Hepatocyte (in vitro differentiated cells): ENCODE measurements around the gene GARIN3.

Experiments
- EZH2 ChIP-seq: fragments of 200-600 bp; sonication (generic); IDR thresholded peaks from 2 replicates; pipeline ENCODE4 v1.6.1; 2016; ENCODE audit warnings: antibody characterized with exemption, mild to moderate bottlenecking, borderline replicate concordance
- TF ChIP-seq, protein P1 (sequence below): fragments of 200-600 bp; sonication (generic); IDR thresholded peaks from 2 replicates; pipeline ENCODE4 v1.5.1; 2016; ENCODE audit warnings: antibody characterized with exemption, mild to moderate bottlenecking; ENCODE audit not compliant: poor library complexity

DNA sequence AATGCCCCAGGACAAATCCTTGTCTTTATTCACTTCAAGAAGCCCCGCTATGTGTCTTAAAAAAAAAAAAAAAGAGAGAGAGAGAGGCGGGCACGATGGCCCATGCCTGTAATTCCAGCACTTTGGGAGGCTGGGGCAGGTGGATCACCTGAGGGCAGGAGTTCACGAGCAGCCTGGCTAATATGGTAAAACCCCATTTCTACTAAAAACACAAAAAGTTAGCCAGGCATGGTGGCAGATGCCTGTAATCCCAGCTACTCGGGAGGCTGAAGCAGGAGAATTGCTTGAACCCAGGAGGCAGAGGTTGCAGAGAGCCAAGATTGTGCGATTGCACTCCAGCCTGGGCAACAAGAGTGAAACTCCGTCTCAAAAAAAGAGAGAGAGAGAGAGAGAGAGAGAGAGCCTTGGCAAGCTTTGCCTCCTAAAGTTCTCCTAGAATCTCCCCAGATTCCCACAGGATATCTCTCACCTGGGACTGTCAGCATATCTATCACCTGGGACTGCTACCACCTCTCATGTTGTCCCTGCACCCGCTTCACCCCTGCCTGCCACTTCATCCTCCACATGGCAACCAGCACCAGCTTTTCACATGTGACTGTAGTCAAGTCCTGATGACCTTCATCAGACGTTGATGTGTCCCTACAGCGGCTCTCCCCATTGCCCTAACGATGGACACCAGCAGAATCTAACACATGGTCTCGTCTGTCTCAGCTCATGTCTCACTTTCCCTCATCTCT lies 20.4 kb upstream of the GARIN3 start:
- TF ChIP-seq, protein P1, sequence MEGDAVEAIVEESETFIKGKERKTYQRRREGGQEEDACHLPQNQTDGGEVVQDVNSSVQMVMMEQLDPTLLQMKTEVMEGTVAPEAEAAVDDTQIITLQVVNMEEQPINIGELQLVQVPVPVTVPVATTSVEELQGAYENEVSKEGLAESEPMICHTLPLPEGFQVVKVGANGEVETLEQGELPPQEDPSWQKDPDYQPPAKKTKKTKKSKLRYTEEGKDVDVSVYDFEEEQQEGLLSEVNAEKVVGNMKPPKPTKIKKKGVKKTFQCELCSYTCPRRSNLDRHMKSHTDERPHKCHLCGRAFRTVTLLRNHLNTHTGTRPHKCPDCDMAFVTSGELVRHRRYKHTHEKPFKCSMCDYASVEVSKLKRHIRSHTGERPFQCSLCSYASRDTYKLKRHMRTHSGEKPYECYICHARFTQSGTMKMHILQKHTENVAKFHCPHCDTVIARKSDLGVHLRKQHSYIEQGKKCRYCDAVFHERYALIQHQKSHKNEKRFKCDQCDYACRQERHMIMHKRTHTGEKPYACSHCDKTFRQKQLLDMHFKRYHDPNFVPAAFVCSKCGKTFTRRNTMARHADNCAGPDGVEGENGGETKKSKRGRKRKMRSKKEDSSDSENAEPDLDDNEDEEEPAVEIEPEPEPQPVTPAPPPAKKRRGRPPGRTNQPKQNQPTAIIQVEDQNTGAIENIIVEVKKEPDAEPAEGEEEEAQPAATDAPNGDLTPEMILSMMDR = no peak
- TF ChIP-seq EZH2 = no peak
